SK-N-SH treated with all-trans-retinoic acid at 6 μM for 48 hours (cell line): ENCODE data around the gene C3orf22.

Source experiments
- ATAC-seq: fragments of 200-7000 bp; cut with Tn5 transposase; 3 replicates; pipeline ENCODE4 v1.9.1; 2020; ENCODE audit warnings: mild to moderate bottlenecking, moderate library complexity
- BACH2 ChIP-seq: fragments of 250-450 bp; sonication (Bioruptor Pico); IDR thresholded peaks from 2 replicates; pipeline ENCODE4 v1.9.0; 2021; ENCODE audit warnings: mild to moderate bottlenecking, borderline replicate concordance
- CREB5 ChIP-seq: fragments of 250-450 bp; sonication (Bioruptor Pico); IDR thresholded peaks from 2 replicates; pipeline ENCODE4 v1.5.1; 2020; ENCODE audit warnings: low read depth, mild to moderate bottlenecking, moderate library complexity
- CSDC2 ChIP-seq: fragments of 250-450 bp; sonication (Bioruptor Pico); IDR thresholded peaks from 2 replicates; pipeline ENCODE4 v1.5.0; 2020; ENCODE audit warnings: mild to moderate bottlenecking, moderate library complexity
- CSRNP3 ChIP-seq: fragments of 250-450 bp; sonication (Bioruptor Pico); IDR thresholded peaks from 2 replicates; pipeline ENCODE4 v1.5.1; 2021; ENCODE audit warnings: mild to moderate bottlenecking, moderate library complexity
- ESRRG ChIP-seq: fragments of 250-450 bp; sonication (Bioruptor Pico); IDR thresholded peaks from 2 replicates; pipeline ENCODE4 v1.6.1; 2021; ENCODE audit warnings: mild to moderate bottlenecking
- GLIS3 ChIP-seq: fragments of 250-450 bp; sonication (Bioruptor Pico); IDR thresholded peaks from 2 replicates; pipeline ENCODE4 v1.5.0; 2020; ENCODE audit warnings: mild to moderate bottlenecking, moderate library complexity
- ISL1 ChIP-seq: fragments of 250-450 bp; sonication (Bioruptor Pico); IDR thresholded peaks from 2 replicates; pipeline ENCODE4 v2.1.2; 2022; ENCODE audit warnings: mild to moderate bottlenecking, moderate library complexity
- OSR1 ChIP-seq: fragments of 250-450 bp; sonication (Bioruptor Pico); IDR thresholded peaks from 2 replicates; pipeline ENCODE4 v1.8.0; 2022; ENCODE audit warnings: moderate library complexity, mild to moderate bottlenecking, inconsistent platforms
- PATZ1 ChIP-seq: fragments of 250-450 bp; sonication (Bioruptor Pico); IDR thresholded peaks from 2 replicates; pipeline ENCODE4 v1.8.0; 2020; ENCODE audit warnings: mild to moderate bottlenecking, moderate library complexity, borderline replicate concordance
- POU6F1 ChIP-seq: fragments of 250-450 bp; sonication (Bioruptor Pico); IDR thresholded peaks from 2 replicates; pipeline ENCODE4 v1.8.0; 2021; ENCODE audit warnings: low read depth, mild to moderate bottlenecking, moderate library complexity, borderline replicate concordance
- PPARA ChIP-seq: fragments of 250-450 bp; sonication (Bioruptor Pico); IDR thresholded peaks from 2 replicates; pipeline ENCODE4 v1.5.0; 2020; ENCODE audit warnings: mild to moderate bottlenecking, borderline replicate concordance
- SNAI2 ChIP-seq: fragments of 250-450 bp; sonication (Bioruptor Pico); IDR thresholded peaks from 2 replicates; pipeline ENCODE4 v1.5.0; 2020; ENCODE audit warnings: mild to moderate bottlenecking, moderate library complexity
- TCF4 ChIP-seq: fragments of 250-450 bp; sonication (Bioruptor Pico); IDR thresholded peaks from 2 replicates; pipeline ENCODE4 v1.8.0; 2021; ENCODE audit warnings: mild to moderate bottlenecking, moderate library complexity, borderline replicate concordance
- TOX ChIP-seq: fragments of 250-450 bp; sonication (Bioruptor Pico); IDR thresholded peaks from 2 replicates; pipeline ENCODE4 v1.8.0; 2021; ENCODE audit warnings: mild to moderate bottlenecking, moderate library complexity, borderline replicate concordance
- TSHZ2 ChIP-seq: fragments of 250-450 bp; sonication (Bioruptor Pico); IDR thresholded peaks from 2 replicates; pipeline ENCODE4 v1.5.0; 2020; ENCODE audit warnings: mild to moderate bottlenecking, moderate library complexity
- ZC3H10 ChIP-seq: fragments of 250-450 bp; sonication (Bioruptor Pico); IDR thresholded peaks from 2 replicates; pipeline ENCODE4 v1.5.1; 2021; ENCODE audit warnings: mild to moderate bottlenecking, moderate library complexity
- ZNF565 ChIP-seq: fragments of 450-650 bp; formaldehyde crosslinking; conservative IDR thresholded peaks from 2 replicates; pipeline ENCODE4 v1.5.0; 2020; ENCODE audit warnings: low read depth, mild to moderate bottlenecking, moderate library complexity
- ZNF70 ChIP-seq: fragments of 450-650 bp; formaldehyde crosslinking; IDR thresholded peaks from 2 replicates; pipeline ENCODE4 v1.5.0; 2020; ENCODE audit warnings: mild to moderate bottlenecking, moderate library complexity
- ZNF8 ChIP-seq: fragments of 450-650 bp; formaldehyde crosslinking; IDR thresholded peaks from 2 replicates; pipeline ENCODE4 v1.5.0; 2020; ENCODE audit warnings: mild to moderate bottlenecking, moderate library complexity

C3orf22 gene

GRCh38 chr3:126570103-126570541, 11.4 kb upstream of the C3orf22 start:
- TF ChIP-seq PPARA, result no peak
- TF ChIP-seq ZC3H10 (CRISPR knock-in tag), result no peak
- no peak for TF ChIP-seq ZNF8 (CRISPR knock-in tag)
- no peak for TF ChIP-seq POU6F1 (CRISPR knock-in tag)
- no peak for TF ChIP-seq OSR1 (CRISPR knock-in tag)
- no peak for TF ChIP-seq PATZ1 (CRISPR knock-in tag)
- no peak for TF ChIP-seq CREB5 (CRISPR knock-in tag)
- no peak for TF ChIP-seq GLIS3
- TF ChIP-seq CSRNP3, result no peak

GRCh38 chr3:126569390-126569975, 10.8 kb upstream of the C3orf22 start:
- ATAC-seq, result no peak

More at GRCh38 chr3:126570103-126570541, 11.4 kb upstream of the C3orf22 start:
- peak; percentile 75 for ATAC-seq

GRCh38 chr3:126568776-126569342, 10.1 kb upstream of the C3orf22 start:
- TF ChIP-seq PPARA (no peak), ZC3H10 (CRISPR knock-in tag) (no peak), TSHZ2 (CRISPR knock-in tag) (no peak), CSDC2 (no peak), SNAI2 (CRISPR knock-in tag) (no peak)
- TF ChIP-seq, all 23 proteins: peak for 0
- ATAC-seq, result no peak

More at GRCh38 chr3:126569390-126569975, 10.8 kb upstream of the C3orf22 start:
- no peak for TF ChIP-seq ISL1

GRCh38 chr3:126567696-126568438, 9.1 kb upstream of the C3orf22 start:
- ATAC-seq, result peak; percentile 91
- TF ChIP-seq BACH2 (CRISPR knock-in tag) (no peak), TOX (CRISPR knock-in tag) (no peak), CREB5 (CRISPR knock-in tag) (no peak), ZNF565 (CRISPR knock-in tag) (no peak), ESRRG (CRISPR knock-in tag) (no peak), OSR1 (CRISPR knock-in tag) (no peak), GLIS3 (no peak), ZNF70 (CRISPR knock-in tag) (no peak), TCF4 (CRISPR knock-in tag) (no peak), PATZ1 (CRISPR knock-in tag) (no peak), POU6F1 (CRISPR knock-in tag) (no peak)
